Loucy (cell line): ENCODE results near the gene CDR2L.

Source experiments
- H2AFZ ChIP-seq: fragments of 200-600 bp; sonication (generic); 2 replicates; pipeline ENCODE4 v1.6.0; 2016; ENCODE audit warnings: antibody characterized with exemption, mild to moderate bottlenecking, low read length, moderate library complexity
- H3F3A ChIP-seq: fragments of 200-600 bp; 2 replicates; pipeline ENCODE4 v1.6.0; 2016; ENCODE audit warnings: antibody characterized with exemption, low read depth, mild to moderate bottlenecking
- H3K27me3 ChIP-seq: fragments of 200-600 bp; sonication (generic); 2 replicates; pipeline ENCODE4 v1.6.1; 2014; ENCODE audit warnings: low read length, mild to moderate bottlenecking; ENCODE audit not compliant: insufficient read depth, poor library complexity, severe bottlenecking
- H3K36me3 ChIP-seq: fragments of 200-600 bp; sonication (generic); 2 replicates; pipeline ENCODE4 v1.6.1; 2016; ENCODE audit warnings: low read length; ENCODE audit not compliant: insufficient read depth
- H3K4me1 ChIP-seq: fragments of 200-600 bp; sonication (generic); 2 replicates; pipeline ENCODE4 v1.5.1; 2014; ENCODE audit warnings: low read length, mild to moderate bottlenecking; ENCODE audit not compliant: insufficient read depth, poor library complexity, severe bottlenecking
- H3K4me2 ChIP-seq: fragments of 200-600 bp; sonication (generic); 2 replicates; pipeline ENCODE4 v1.6.0; 2014; ENCODE audit warnings: antibody characterized with exemption, low read length, low read depth, mild to moderate bottlenecking; ENCODE audit not compliant: poor library complexity, severe bottlenecking
- H3K4me3 ChIP-seq: fragments of 200-600 bp; sonication (generic); 2 replicates; pipeline ENCODE4 v1.5.1; 2014; ENCODE audit warnings: low read length, mild to moderate bottlenecking, mixed read lengths; ENCODE audit not compliant: poor library complexity, severe bottlenecking
- H3K79me2 ChIP-seq: fragments of 200-600 bp; sonication (generic); 2 replicates; pipeline ENCODE4 v1.6.1; 2014; ENCODE audit warnings: low read length; ENCODE audit not compliant: insufficient read depth
- H3K9ac ChIP-seq: fragments of 200-600 bp; sonication (generic); 2 replicates; pipeline ENCODE4 v1.6.0; 2014; ENCODE audit warnings: mild to moderate bottlenecking, low read depth, low read length, moderate library complexity; ENCODE audit not compliant: poor library complexity, severe bottlenecking
- H3K9me2 ChIP-seq: fragments of 200-600 bp; sonication (generic); replicated peaks from 2 replicates; pipeline ENCODE4 v1.6.1; 2016; ENCODE audit warnings: low read depth, low read length, mixed read lengths
- H3K9me3 ChIP-seq: fragments of 200-600 bp; sonication (generic); 2 replicates; pipeline ENCODE4 v1.6.1; 2014; ENCODE audit warnings: mild to moderate bottlenecking, antibody characterized with exemption, low read length, low read depth; ENCODE audit not compliant: insufficient read depth
- H4K20me1 ChIP-seq: fragments of 200-600 bp; sonication (generic); 2 replicates; pipeline ENCODE4 v1.6.0; 2014; ENCODE audit warnings: antibody characterized with exemption, low read length, mild to moderate bottlenecking; ENCODE audit not compliant: insufficient read depth, poor library complexity, severe bottlenecking
- EZH2phosphoT487 ChIP-seq: fragments of 200-600 bp; IDR thresholded peaks from 2 replicates; pipeline ENCODE4 v1.6.1; 2018; ENCODE audit warnings: antibody characterized with exemption, mild to moderate bottlenecking, moderate library complexity, borderline replicate concordance
- TF ChIP-seq, protein P1 (sequence below): fragments of 200-600 bp; sonication (generic); conservative IDR thresholded peaks from 2 replicates; pipeline ENCODE4 v1.5.1; 2014; ENCODE audit warnings: mild to moderate bottlenecking, antibody characterized with exemption, low read length

Gene CDR2L

GRCh38 chr17:74987418-74987908 is at the start of gene CDR2L:
Gene CDR2L (plus strand): TSS chr17:74987632. CDS start chr17:74988044, 412 bp downstream.
- H3K27me3 ChIP-seq, result peaks cover 14% of the 10 kb centered on the region
- H2AFZ ChIP-seq, result peak within 1 kb of the TSS; percentile 75; the same call in 1 of the 2 replicates
- peak within 1 kb of the TSS; percentile 45 for H3K4me2 ChIP-seq
- H3K4me1 ChIP-seq, result peaks cover 9% of the 10 kb centered on the region
- no peak for TF ChIP-seq EZH2phosphoT487
- TF ChIP-seq, protein P1, sequence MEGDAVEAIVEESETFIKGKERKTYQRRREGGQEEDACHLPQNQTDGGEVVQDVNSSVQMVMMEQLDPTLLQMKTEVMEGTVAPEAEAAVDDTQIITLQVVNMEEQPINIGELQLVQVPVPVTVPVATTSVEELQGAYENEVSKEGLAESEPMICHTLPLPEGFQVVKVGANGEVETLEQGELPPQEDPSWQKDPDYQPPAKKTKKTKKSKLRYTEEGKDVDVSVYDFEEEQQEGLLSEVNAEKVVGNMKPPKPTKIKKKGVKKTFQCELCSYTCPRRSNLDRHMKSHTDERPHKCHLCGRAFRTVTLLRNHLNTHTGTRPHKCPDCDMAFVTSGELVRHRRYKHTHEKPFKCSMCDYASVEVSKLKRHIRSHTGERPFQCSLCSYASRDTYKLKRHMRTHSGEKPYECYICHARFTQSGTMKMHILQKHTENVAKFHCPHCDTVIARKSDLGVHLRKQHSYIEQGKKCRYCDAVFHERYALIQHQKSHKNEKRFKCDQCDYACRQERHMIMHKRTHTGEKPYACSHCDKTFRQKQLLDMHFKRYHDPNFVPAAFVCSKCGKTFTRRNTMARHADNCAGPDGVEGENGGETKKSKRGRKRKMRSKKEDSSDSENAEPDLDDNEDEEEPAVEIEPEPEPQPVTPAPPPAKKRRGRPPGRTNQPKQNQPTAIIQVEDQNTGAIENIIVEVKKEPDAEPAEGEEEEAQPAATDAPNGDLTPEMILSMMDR, result no peak
- peak within 1 kb of the TSS; percentile 73 for H3K4me3 ChIP-seq
- H3F3A ChIP-seq, result no peaks in the 10 kb centered on the region
- no peaks in the 10 kb centered on the region for H3K9me2 ChIP-seq
- no peaks in the 10 kb centered on the region for H3K9me3 ChIP-seq
- H4K20me1 ChIP-seq, result no peaks in the 10 kb centered on the region
- H3K9ac ChIP-seq, result peak within 1 kb of the TSS; percentile 39
- H3K36me3 ChIP-seq, result no peaks in the 10 kb centered on the region
- H3K79me2 ChIP-seq, result no peaks in the 10 kb centered on the region

GRCh38 chr17:74938194-74938950 is 49.1 kb upstream of the CDR2L start:
- TF ChIP-seq EZH2phosphoT487, result no peak
- TF ChIP-seq, protein P1, result no peak
- no peaks in the 10 kb centered on the region for H3K36me3 ChIP-seq
- H3K79me2 ChIP-seq, result no peaks in the 10 kb centered on the region
- H3K27me3 ChIP-seq, result no peaks in the 10 kb centered on the region
- H3F3A ChIP-seq, result no peaks in the 10 kb centered on the region
- H3K9me2 ChIP-seq, result no peaks in the 10 kb centered on the region
- no peaks in the 10 kb centered on the region for H3K4me1 ChIP-seq
- no peaks in the 10 kb centered on the region for H3K9me3 ChIP-seq
- H3K4me2 ChIP-seq, result no peak overlapping the region
- H2AFZ ChIP-seq, result no peak overlapping the region
- no peak overlapping the region for H3K9ac ChIP-seq
- no peak overlapping the region for H3K4me3 ChIP-seq
- no peaks in the 10 kb centered on the region for H4K20me1 ChIP-seq

GRCh38 chr17:74939534-74939933 is 47.9 kb upstream of the CDR2L start:
- Histone ChIP-seq H3K9me3 (no peaks in the 10 kb centered on the region), H3K4me2 (no peak overlapping the region), H2AFZ (no peak overlapping the region; the same call in 1 of the 2 replicates), H3K79me2 (no peaks in the 10 kb centered on the region), H3F3A (no peaks in the 10 kb centered on the region), H3K9me2 (no peaks in the 10 kb centered on the region), H4K20me1 (no peaks in the 10 kb centered on the region), H3K36me3 (no peaks in the 10 kb centered on the region), H3K4me3 (no peak overlapping the region), H3K27me3 (no peaks in the 10 kb centered on the region), H3K9ac (no peak overlapping the region), H3K4me1 (no peaks in the 10 kb centered on the region)
- TF ChIP-seq, protein P1, result no peak
- no peak for TF ChIP-seq EZH2phosphoT487
